ENCODE results near the gene TUBG1. TPM values are rescaled to one million over a fixed set of nuclear protein-coding genes. Genes with fewer than 3 reads are reported as not detected.

Gene TUBG1
- total and polyA plus RNA-seq, 10 of the 15 experiments (the other 5 are each of a cell fraction or from before 2014, with no cell fraction given): 40.0 to 256 (median 107) TPM

- ChIA-PET POLR2A (interaction anchor here (0.6 to 4.9 kb wide), 7 partner anchors 8 to 444 kb away, joined by 3 to 29 read pairs (median 5); partner anchors contain the start of genes PLEKHH3, RETREG3 and TUBG1), CTCF (interaction anchor here (0.7 to 3.4 kb wide), 7 partner anchors 16 to 81 kb away, joined by 3 to 26 read pairs (median 4); partner anchors contain the start of genes PLEKHH3 and PSMC3IP), SMC1A (ENCODE audit: uncharacterized antibody, unreplicated experiment) (interaction anchor here (0.8 to 2.0 kb wide), 6 partner anchors 12 to 81 kb away, joined by 3 to 9 read pairs (median 4); no protein-coding TSS in a partner anchor), RAD21 (ENCODE audit: unreplicated experiment) (interaction anchor here (1.0 to 2.0 kb wide), 6 partner anchors 15 to 104 kb away, joined by 4 to 10 read pairs (median 5); partner anchors contain the start of gene PLEKHH3)
- H3K4me2 ChIP-seq (ENCODE audit: control insufficient read depth, insufficient read depth): peak within 1 kb of the TSS; percentile 91
- no peak for DNase-seq (ENCODE audit: low read depth, low spot score)
- peak within 1 kb of the TSS; percentile 55 for H3K9ac ChIP-seq (ENCODE audit: control insufficient read depth, insufficient read depth, low read length)
- no peaks in the 10 kb centered on the region for H3K27me3 ChIP-seq (replicated peaks in 1 of 2; ENCODE audit: control insufficient read depth in 2 of 2, insufficient read depth in 2 of 2, low read length in 1 of 2)
- intact Hi-C loops (cut with micrococcal nuclease; ENCODE audit: unreplicated experiment) (loop anchor here (5.0 kb wide), 1 partner anchor 82 kb away; the partner anchor contains the start of gene PSMC3IP), in situ Hi-C loops (cut with MboI) (no loop called here)
- peak within 1 kb of the TSS; percentile 42; the same call in 1 of the 2 replicates for H3K27ac ChIP-seq (ENCODE audit: control insufficient read depth, insufficient read depth)
- H3K9me3 ChIP-seq (replicated peaks; ENCODE audit: control insufficient read depth, insufficient read depth, low read length): no peaks in the 10 kb centered on the region
- peak within 1 kb of the TSS; percentile 93 for H2AFZ ChIP-seq (ENCODE audit: control insufficient read depth, low read depth, low read length)
- H3K36me3 ChIP-seq (ENCODE audit: control insufficient read depth in 2 of 2, insufficient read depth in 2 of 2, low read length in 1 of 2): no peaks in the 10 kb centered on the region; a peak in 1 of 4 replicates
- 1% methylated on average over 55 of the region's 59 CpGs for WGBS (ENCODE audit: insufficient coverage, insufficient replicate concordance, low lambda C conversion rate, missing lambda C conversion rate)
- H3K79me2 ChIP-seq (ENCODE audit: control insufficient read depth, insufficient read depth, low read length): peaks cover 3% of the 10 kb centered on the region; the same call in 1 of the 2 replicates
- peaks cover 33% of the 10 kb centered on the region for H3K4me1 ChIP-seq (ENCODE audit: control insufficient read depth, insufficient read depth, low read length)
- no peak for FAIRE-seq
- no TSS peak for BruUV-seq (replicated peaks)
- ATAC-seq: peak; percentile 73
- H4K20me1 ChIP-seq (ENCODE audit: control insufficient read depth, insufficient read depth): no peaks in the 10 kb centered on the region
- H3K4me3 ChIP-seq: peak within 1 kb of the TSS; percentile 77
- TF ChIP-seq KAT2A (conservative IDR thresholded peaks at IDR 0.05; ENCODE audit: control insufficient read depth, low read depth, low read length) (no peak), TAF1 (IDR thresholded peaks at IDR 0.05; ENCODE audit: borderline replicate concordance, low read depth, low read length) (peak; percentile 24; the same call in 1 of the 2 replicates), IKZF2 (IDR thresholded peaks at IDR 0.05) (peak; percentile 56 to 63; a peak in 2 of 4 replicates), GATAD2B (conservative IDR thresholded peaks at IDR 0.05; ENCODE audit: low read depth) (peak; percentile 61; the same call in 1 of the 2 replicates), ZNF217 (IDR thresholded peaks at IDR 0.05) (no peak), DPF2 (IDR thresholded peaks at IDR 0.05) (0 out of 2 replicates have a peak, but pooled peaks have one; percentile 49), CHD1 (IDR thresholded peaks at IDR 0.05; ENCODE audit: low read depth, low read length) (0 out of 2 replicates have a peak, but pooled peaks have one; percentile 68), LARP7 (IDR thresholded peaks at IDR 0.05) (peak; percentile 66; the same call in 1 of the 2 replicates), IKZF1 (conservative IDR thresholded peaks at IDR 0.05) (peak; percentile 95), EED (IDR thresholded peaks at IDR 0.05; ENCODE audit: low read depth) (peak; percentile 41; the same call in 1 of the 2 replicates), BCLAF1 (IDR thresholded peaks at IDR 0.05) (no peak), RAD21 (IDR thresholded peaks at IDR 0.05; ENCODE audit: insufficient read depth, low read depth, low read length) (no peak), POLR2AphosphoS2 (IDR thresholded peaks at IDR 0.05; ENCODE audit: low read depth, low read length) (0 out of 2 replicates have a peak, but pooled peaks have one; percentile 44), CHD2 (IDR thresholded peaks at IDR 0.05; ENCODE audit: borderline replicate concordance, low read depth, low read length) (peak; percentile 88), E4F1 (IDR thresholded peaks at IDR 0.05; ENCODE audit: borderline replicate concordance, partially characterized antibody) (no peak), JUNB (IDR thresholded peaks at IDR 0.05) (no peak)
Observed at GRCh38 chr17:42659079-42659931, 49.8 kb downstream of the TUBG1 start, which contains the start of gene TUBG2. TUBG2 (plus strand) TSS chr17:42659284; CDS start chr17:42659504, 220 bp downstream.
